Suprapubic skin (tissue), 3 donors: ENCODE data around the gene CDK5R1.

Source experiments
- CTCF ChIP-seq, 2 donors: fragments of 200-600 bp in 1 of 2; fragments of 450-650 bp in 1 of 2; sonication (generic) in 1 of 2; IDR thresholded peaks; one replicate each; pipeline ENCODE4 v1.5.1; 2016 to 2019; ENCODE audit warnings: antibody characterized with exemption in 2 of 2, mild to moderate bottlenecking in 1 of 2, moderate library complexity in 1 of 2
- EP300 ChIP-seq: sonication (generic); formaldehyde crosslinking; IDR thresholded peaks from one replicate; pipeline ENCODE4 v1.6.1; 2017; ENCODE audit warnings: antibody characterized with exemption
- POLR2A ChIP-seq, 2 donors: fragments of 450-650 bp; IDR thresholded peaks; one replicate each; pipeline ENCODE4 v1.6.1; 2017; ENCODE audit warnings: antibody characterized with exemption in 2 of 2, mild to moderate bottlenecking in 2 of 2, moderate library complexity in 2 of 2

DNA sequence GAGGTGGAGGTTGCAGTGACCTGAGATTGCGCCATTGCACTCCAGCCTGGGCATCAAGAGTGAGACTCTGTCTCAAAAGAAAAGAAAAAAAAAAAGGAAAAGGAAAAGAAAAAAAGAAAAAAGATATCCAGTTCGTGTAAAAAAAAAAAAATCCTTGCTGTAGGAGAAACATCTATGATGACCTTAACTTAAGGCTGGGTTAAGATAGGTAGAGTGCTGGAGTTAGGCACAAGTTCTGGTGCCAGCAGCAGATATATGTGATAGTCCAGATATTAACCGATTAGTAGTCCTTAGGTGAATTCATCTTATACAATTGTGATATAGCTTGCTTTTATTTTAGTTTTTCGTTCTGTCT is 25.3 kb upstream of the CDK5R1 start:
- TF ChIP-seq CTCF (IDR thresholded peaks at IDR 0.05) (peak in 1 of 2 donors; percentile 45), POLR2A (IDR thresholded peaks at IDR 0.05) (no peak), EP300 (no peak)
